Upper lobe of left lung (tissue), 6 donors: ENCODE results near the gene LEPROT. TPM values are rescaled to one million over a fixed set of nuclear protein-coding genes. Genes with fewer than 3 reads are reported as not detected.
A peak's percentile ranks its signal among the peaks of the same experiment; 100 is the strongest.
"Not testable (repeated sequence)": the region's sequence is repeated elsewhere in the genome, so short reads cannot be mapped to it uniquely, and the experiment has no call there.

Experiments
- ATAC-seq, 2 donors: fragments of 200-7000 bp; cut with Tn5 transposase; one replicate each; pipeline ENCODE4 v1.9.1; 2022; ENCODE audit warnings: mild to moderate bottlenecking in 2 of 2, moderate library complexity in 2 of 2; ENCODE audit not compliant: low FRiP score in 2 of 2
- DNase-seq, 2 donors: peaks; one replicate each; pipeline ENCODE4 v3.0.0-alpha.2; 2019 to 2020
- H3K27ac ChIP-seq, 4 donors: fragments of 200-600 bp; sonication (generic); one replicate each; pipeline ENCODE4 v1.5.1; 2016 to 2019
- H3K27me3 ChIP-seq, 4 donors: fragments of 200-600 bp; sonication (generic); one replicate each; pipeline ENCODE4 v1.5.1; 2017 to 2019
- H3K36me3 ChIP-seq, 4 donors: fragments of 200-600 bp; sonication (generic); one replicate each; pipeline ENCODE4 v1.5.1; 2016 to 2019
- H3K4me1 ChIP-seq, 4 donors: fragments of 200-600 bp; sonication (generic); one replicate each; pipeline ENCODE4 v1.5.1; 2018 to 2019
- H3K4me3 ChIP-seq, 4 donors: fragments of 200-600 bp; sonication (generic); one replicate each; pipeline ENCODE4 v1.5.1; 2017 to 2019; ENCODE audit warnings: mild to moderate bottlenecking in 2 of 4, moderate library complexity in 1 of 4
- H3K9me3 ChIP-seq, 4 donors: fragments of 200-600 bp; sonication (generic); one replicate each; pipeline ENCODE4 v1.5.1; 2018 to 2019
- CTCF ChIP-seq, 6 experiments: fragments of 450-650 bp in 4 of 6; fragments of 200-600 bp in 2 of 6; sonication (generic) in 2 of 6; IDR thresholded peaks; one replicate each; pipeline ENCODE4 v1.5.1; 2016 to 2019; ENCODE audit warnings: antibody characterized with exemption in 6 of 6
- EP300 ChIP-seq, 4 donors: sonication (generic); formaldehyde crosslinking; IDR thresholded peaks; one replicate each; pipeline ENCODE4 v1.5.1; 2017; ENCODE audit warnings: antibody characterized with exemption in 4 of 4, control low read depth in 2 of 4
- POLR2A ChIP-seq, 4 donors: fragments of 450-650 bp; IDR thresholded peaks; one replicate each; pipeline ENCODE4 v1.5.1; 2016 to 2017; ENCODE audit warnings: antibody characterized with exemption in 4 of 4, mild to moderate bottlenecking in 2 of 4
- POLR2AphosphoS5 ChIP-seq, 2 donors: sonication (generic); formaldehyde crosslinking; IDR thresholded peaks; one replicate each; pipeline ENCODE4 v1.5.1; 2017; ENCODE audit warnings: antibody characterized with exemption in 2 of 2
- WGBS, 2 donors: methylation state at CpG; one replicate each; pipeline ENCODE4 v1.1.5; 2017 to 2018; 5-methylcytosine and 5-hydroxymethylcytosine counted together
- total RNA-seq, 6 donors: library from RNA; depleted of rRNA in 4 of 6; stranded (reverse); fragments of >200 nt in 4 of 6; gene quantifications; one replicate each; pipeline versions ENCODE4 v1.1.0 to v1.2.1, GENCODE V29; 2016 to 2021
- donor health status: DM: no; HTN: no; CAD: no; lungs with moderate emphysema.
- donor health status: DM: no; HTN: yes; CAD: no; lungs with severe emphysema.

LEPROT gene
- total RNA-seq, 6 donors from 2014 or later: 28.0 to 120 (median 72.9) TPM

GRCh38 chr1:65449214-65449823, 28.9 kb downstream of the LEPROT start:
- WGBS, 2 donors: 89 to 93% methylated on average over 4 of the region's 4 CpGs
- no peak overlapping the region for H3K4me3 ChIP-seq
- ATAC-seq: no peak
- peak in 1 of 2 donors; percentile 25 for DNase-seq
- H3K27me3 ChIP-seq: no peaks in the 10 kb centered on the region
- H3K27ac ChIP-seq: no peak overlapping the region
- no peaks in the 10 kb centered on the region for H3K4me1 ChIP-seq
- no peaks in the 10 kb centered on the region for H3K36me3 ChIP-seq
- no peak for TF ChIP-seq POLR2A (IDR thresholded peaks at IDR 0.05)
- TF ChIP-seq EP300 (IDR thresholded peaks at IDR 0.05): no peak
- TF ChIP-seq POLR2AphosphoS5 (IDR thresholded peaks at IDR 0.05): no peak
- no peak for TF ChIP-seq CTCF (IDR thresholded peaks at IDR 0.05)
- no peaks in the 10 kb centered on the region for H3K9me3 ChIP-seq

GRCh38 chr1:65455678-65456077, 35.2 kb downstream of the LEPROT start:
- not testable (repeated sequence) for H3K27ac ChIP-seq, H3K27me3 ChIP-seq, H3K4me1 ChIP-seq, H3K9me3 ChIP-seq, H3K4me3 ChIP-seq, ATAC-seq, DNase-seq, H3K36me3 ChIP-seq
- WGBS, 2 donors: 70 to 79% methylated on average over 7 to 10 of the region's 10 CpGs

- ATAC-seq: no peak
- TF ChIP-seq CTCF (IDR thresholded peaks at IDR 0.05): no peak
- TF ChIP-seq POLR2A (IDR thresholded peaks at IDR 0.05): no peak
- TF ChIP-seq POLR2AphosphoS5 (IDR thresholded peaks at IDR 0.05): no peak
- TF ChIP-seq EP300 (IDR thresholded peaks at IDR 0.05): no peak
- no peak for DNase-seq
These were observed 36.0 kb downstream of the LEPROT start for GRCh38 chr1:65456481-65456880.

GRCh38 chr1:65457868-65458267, 37.4 kb downstream of the LEPROT start:
- no peak for TF ChIP-seq EP300 (IDR thresholded peaks at IDR 0.05)
- no peak for TF ChIP-seq POLR2AphosphoS5 (IDR thresholded peaks at IDR 0.05)
- no peak for TF ChIP-seq CTCF (IDR thresholded peaks at IDR 0.05)
- no peak for TF ChIP-seq POLR2A (IDR thresholded peaks at IDR 0.05)
- Histone ChIP-seq H3K4me3 (no peak overlapping the region), H3K36me3 (no peaks in the 10 kb centered on the region), H3K9me3 (no peaks in the 10 kb centered on the region), H3K27ac (no peak overlapping the region), H3K27me3 (no peaks in the 10 kb centered on the region), H3K4me1 (no peaks in the 10 kb centered on the region)
- ATAC-seq (no peak), DNase-seq (no peak)

More at GRCh38 chr1:65456481-65456880, 36.0 kb downstream of the LEPROT start:
- Histone ChIP-seq H3K4me1 (no peaks in the 10 kb centered on the region), H3K4me3 (no peak overlapping the region), H3K27ac (no peak overlapping the region), H3K9me3 (no peaks in the 10 kb centered on the region), H3K27me3 (no peaks in the 10 kb centered on the region), H3K36me3 (no peaks in the 10 kb centered on the region)

GRCh38 chr1:65458730-65459396, 38.4 kb downstream of the LEPROT start:
- Histone ChIP-seq H3K4me3 (no peak overlapping the region), H3K27ac (no peak overlapping the region), H3K9me3 (no peaks in the 10 kb centered on the region), H3K36me3 (no peaks in the 10 kb centered on the region), H3K4me1 (no peaks in the 10 kb centered on the region), H3K27me3 (no peaks in the 10 kb centered on the region)
- no peak for TF ChIP-seq POLR2AphosphoS5 (IDR thresholded peaks at IDR 0.05)
- WGBS, 2 donors: 94 to 97% methylated on average over 2 of the region's 2 CpGs
- ATAC-seq (no peak), DNase-seq (no peak)

GRCh38 chr1:65459397-65459768, 38.9 kb downstream of the LEPROT start:
- no peaks in the 10 kb centered on the region for H3K27me3 ChIP-seq
- no peak overlapping the region for H3K4me3 ChIP-seq
- no peaks in the 10 kb centered on the region for H3K4me1 ChIP-seq
- no peak overlapping the region for H3K27ac ChIP-seq
- H3K36me3 ChIP-seq: no peaks in the 10 kb centered on the region
- TF ChIP-seq CTCF (IDR thresholded peaks at IDR 0.05): peak; percentile 13 to 43 (median 30)
- TF ChIP-seq POLR2A (IDR thresholded peaks at IDR 0.05): no peak
- peak in 1 of 2 donors; percentile 31 for ATAC-seq
- 66 to 81% methylated on average over 1 of the region's 1 CpG for WGBS, 2 donors
- H3K9me3 ChIP-seq: no peaks in the 10 kb centered on the region
- no peak for DNase-seq

- peaks cover 4 to 15% (median 9%) of the 10 kb centered on the region in 4 donors for H3K4me1 ChIP-seq
- not testable (repeated sequence) for H3K9me3 ChIP-seq, ATAC-seq, H3K36me3 ChIP-seq, H3K4me3 ChIP-seq, H3K27ac ChIP-seq, H3K27me3 ChIP-seq, DNase-seq
- 60 to 87% methylated on average over 1 of the region's 1 CpG for WGBS, 2 donors
These were observed 45.4 kb downstream of the LEPROT start for GRCh38 chr1:65465837-65466236.
